Brain microvascular endothelial cell (primary cell): ENCODE measurements around the gene PLA2G4A.
A peak's percentile ranks its signal among the peaks of the same experiment; 100 is the strongest.
"Not testable (repeated sequence)": the region's sequence is repeated elsewhere in the genome, so short reads cannot be mapped to it uniquely, and the experiment has no call there.

Experiments
- DNase-seq: peaks from one replicate; pipeline ENCODE4 v3.0.0-alpha.2; 2020
- H3K27ac ChIP-seq: fragments of 250-450 bp; sonication (Bioruptor Pico); 2 replicates; pipeline ENCODE4 v1.5.1; 2020; ENCODE audit warnings: mild to moderate bottlenecking, moderate library complexity
- H3K27me3 ChIP-seq: fragments of 250-450 bp; sonication (Bioruptor Pico); replicated peaks from 2 replicates; pipeline ENCODE4 v1.5.1; 2020; ENCODE audit warnings: mild to moderate bottlenecking
- H3K36me3 ChIP-seq: fragments of 250-450 bp; sonication (Bioruptor Pico); replicated peaks from 2 replicates; pipeline ENCODE4 v1.5.1; 2020; ENCODE audit warnings: mild to moderate bottlenecking
- H3K4me3 ChIP-seq: 2 replicates; pipeline ENCODE4 v1.5.1; 2011; ENCODE audit warnings: low read depth, mild to moderate bottlenecking, control low read depth, low read length, moderate library complexity
- CTCF ChIP-seq: IDR thresholded peaks from 2 replicates; pipeline ENCODE4 v1.5.1; 2011; ENCODE audit warnings: low read depth, mild to moderate bottlenecking, moderate library complexity, low read length, control low read depth, inconsistent platforms; ENCODE audit errors: missing control alignments
- in situ Hi-C: cut with HindIII; loops from 2 replicates; pipeline ENCODE4 v1.10.0; 2017; ENCODE audit warnings: low sequenced_read_pairs, low pct_ligation_motif_present

Gene PLA2G4A

DNA sequence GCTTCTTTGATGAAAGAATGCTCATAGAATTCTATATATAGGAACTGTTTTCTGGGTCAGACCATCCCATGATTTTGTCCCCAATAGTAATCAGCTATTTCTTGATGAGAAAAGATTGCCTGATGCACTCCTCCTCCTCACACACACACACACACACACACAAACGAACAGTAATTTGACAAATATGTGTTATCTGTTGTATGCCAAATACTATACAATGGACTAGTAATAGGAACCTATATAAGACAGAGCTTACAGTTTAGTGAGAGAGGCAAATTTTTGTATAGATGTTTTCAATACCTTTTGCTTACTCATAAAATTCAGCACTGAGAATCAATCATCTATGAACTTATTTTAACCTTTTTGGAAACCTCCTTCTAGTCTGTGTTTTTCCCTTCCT, 76.8 kb downstream of the PLA2G4A start:
- Histone ChIP-seq H3K36me3 (no peaks in the 10 kb centered on the region), H3K4me3 (no peak overlapping the region), H3K27me3 (no peaks in the 10 kb centered on the region), H3K27ac (no peak overlapping the region)
- in situ Hi-C loops, result no loop called here
- no peak for DNase-seq
- TF ChIP-seq CTCF, result no peak

GRCh38 chr1:186915555-186915954, 86.8 kb downstream of the PLA2G4A start:
- H3K4me3 ChIP-seq, result no peak overlapping the region
- peaks cover 3% of the 10 kb centered on the region for H3K36me3 ChIP-seq
- H3K27ac ChIP-seq, result no peak overlapping the region
- TF ChIP-seq CTCF, result peak; percentile 18
- in situ Hi-C loops, result no loop called here
- DNase-seq, result no peak
- H3K27me3 ChIP-seq, result no peaks in the 10 kb centered on the region

DNA sequence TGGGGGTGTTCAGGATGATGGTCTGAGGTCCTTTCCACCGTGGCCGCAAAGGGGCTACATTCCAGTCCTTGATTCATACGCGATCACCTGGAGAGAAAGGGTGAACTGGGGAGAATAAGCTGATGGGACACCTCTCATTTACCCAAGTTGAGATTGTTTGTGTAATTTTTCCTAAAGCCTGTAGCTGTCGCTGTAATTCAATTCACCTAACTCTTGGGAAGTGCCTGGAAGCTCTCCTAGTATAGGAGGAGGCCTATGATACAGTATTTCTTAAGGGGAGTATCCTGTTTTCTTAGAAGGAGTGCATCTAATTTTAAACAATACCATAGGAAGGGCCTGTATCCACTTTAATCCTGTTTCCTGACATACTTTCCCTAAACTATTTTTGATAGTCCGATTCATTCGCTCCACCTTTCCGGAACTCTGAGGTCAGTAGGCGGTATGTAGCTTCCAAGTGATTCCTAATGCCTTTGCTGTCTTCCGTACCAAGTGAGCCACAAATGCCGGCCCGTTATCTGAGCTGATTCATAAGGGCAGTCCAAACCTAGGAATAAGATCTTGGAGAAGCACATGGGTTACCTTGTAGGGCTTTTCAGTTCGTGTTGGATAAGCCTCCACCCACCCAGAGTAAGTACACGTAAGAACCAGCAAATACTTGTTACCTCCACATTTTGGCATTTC, 88.5 kb downstream of the PLA2G4A start:
- DNase-seq, H3K27me3 ChIP-seq, H3K36me3 ChIP-seq, in situ Hi-C loops, H3K4me3 ChIP-seq: not testable (repeated sequence)
- TF ChIP-seq CTCF, result peak; percentile 43
- peak overlapping the region; percentile 2 for H3K27ac ChIP-seq

DNA sequence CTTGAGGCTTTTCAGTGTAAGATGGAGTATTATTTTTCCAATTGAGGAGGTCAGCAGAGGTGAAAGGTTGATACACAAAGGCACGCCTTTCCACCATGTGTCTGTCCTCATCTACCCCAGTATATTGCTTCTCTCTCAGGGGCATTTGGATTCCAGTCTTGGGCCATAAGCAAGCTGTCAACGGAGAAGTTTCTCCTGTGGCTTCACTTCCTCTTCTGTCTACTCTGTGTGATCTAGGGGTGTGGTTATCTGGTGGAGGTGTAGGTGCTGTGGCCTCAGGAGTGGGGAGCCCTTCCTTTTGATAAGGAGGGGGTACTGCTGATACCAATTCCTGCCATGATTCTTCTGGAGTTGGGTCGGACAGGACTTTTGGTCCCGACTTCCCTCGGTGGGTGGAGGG, 92.6 kb downstream of the PLA2G4A start:
- H3K4me3 ChIP-seq, DNase-seq, H3K27ac ChIP-seq, in situ Hi-C loops, H3K27me3 ChIP-seq, H3K36me3 ChIP-seq: not testable (repeated sequence)

- H3K27me3 ChIP-seq, H3K27ac ChIP-seq, DNase-seq, in situ Hi-C loops, H3K36me3 ChIP-seq, H3K4me3 ChIP-seq: not testable (repeated sequence)
Measured at GRCh38 chr1:186922814-186923213, 94.1 kb downstream of the PLA2G4A start.

DNA sequence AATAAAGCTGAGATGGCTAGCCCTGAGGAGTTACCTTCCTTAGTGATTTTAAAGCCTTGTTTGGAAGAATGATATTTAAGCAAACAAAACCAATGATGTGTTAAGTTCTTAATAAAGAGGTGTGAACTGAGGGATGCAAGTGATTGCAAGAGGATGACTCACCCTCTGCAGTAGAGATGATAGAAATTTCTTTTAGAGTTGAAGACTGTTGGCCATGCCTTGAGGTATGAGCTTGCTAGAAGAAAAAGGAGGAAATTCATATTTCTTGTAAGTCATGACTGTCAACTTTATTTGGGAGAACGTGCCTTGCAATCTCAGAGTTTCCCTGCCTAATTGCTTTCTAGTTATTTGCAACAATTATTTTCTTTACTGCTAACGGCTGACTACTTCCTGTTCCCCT, 94.7 kb downstream of the PLA2G4A start:
- in situ Hi-C loops, result no loop called here
- no peak for DNase-seq
- H3K36me3 ChIP-seq, result no peaks in the 10 kb centered on the region
- no peak overlapping the region for H3K4me3 ChIP-seq
- no peak for TF ChIP-seq CTCF
- H3K27me3 ChIP-seq, result no peaks in the 10 kb centered on the region
- H3K27ac ChIP-seq, result no peak overlapping the region
